Cardiac muscle cell (in vitro differentiated cells and primary cell): ENCODE measurements around the gene ZNF320. TPM values are rescaled to one million over a fixed set of nuclear protein-coding genes. Genes with fewer than 3 reads are reported as not detected.
"Not testable (repeated sequence)": the region's sequence is repeated elsewhere in the genome, so short reads cannot be mapped to it uniquely, and the experiment has no call there.

Experiments used
- DNase-seq, 2 donors: peaks; one replicate each; pipeline versions ENCODE4 v3.0.0 to v3.0.0-alpha.2; 2010 to 2017; ENCODE audit warnings: low read depth in 1 of 2, low spot score in 1 of 2
- H3K27ac ChIP-seq: fragments of 200-600 bp; sonication (generic); 2 replicates; pipeline ENCODE4 v1.5.1; 2016
- H3K27me3 ChIP-seq: fragments of 200-600 bp; sonication (generic); 2 replicates; pipeline ENCODE4 v1.6.0; 2016; ENCODE audit warnings: control low read depth
- H3K36me3 ChIP-seq: fragments of 200-600 bp; sonication (generic); 2 replicates; pipeline ENCODE4 v1.5.1; 2016; ENCODE audit warnings: control low read depth
- H3K4me1 ChIP-seq: fragments of 200-600 bp; sonication (generic); 2 replicates; pipeline ENCODE4 v1.8.1; 2017; ENCODE audit warnings: low read depth, mild to moderate bottlenecking, mixed run types
- H3K4me3 ChIP-seq: fragments of 200-600 bp; sonication (generic); 2 replicates; pipeline ENCODE4 v1.5.1; 2016; ENCODE audit warnings: mild to moderate bottlenecking
- H3K9me3 ChIP-seq: fragments of 200-600 bp; sonication (generic); 2 replicates; pipeline ENCODE4 v1.5.1; 2017; ENCODE audit warnings: low read depth, mild to moderate bottlenecking, control low read depth
- CTCF ChIP-seq: IDR thresholded peaks from 2 replicates; pipeline ENCODE4 v1.5.1; 2012; ENCODE audit warnings: low read depth, mild to moderate bottlenecking, low read length
- polyA plus RNA-seq: library from polyadenylated mRNA; unstranded; fragments of >200 nt; fragmentation: Nextera tagmentation; extraction: Ambion mirVana; gene quantifications from 2 replicates; pipeline ENCODE4 v1.2.1, GENCODE V29; 2016
- total RNA-seq: library from RNA; depleted of rRNA; stranded (reverse); fragments of >200 nt; gene quantifications from 2 replicates; pipeline ENCODE4 v1.2.3, GENCODE V29; 2016

The ZNF320 gene
- total and polyA plus RNA-seq, 2 experiments from 2014 or later = 19.7 to 55.0 TPM

- Histone ChIP-seq H3K27ac (peak within 1 kb of the TSS; percentile 93), H3K36me3 (no peaks in the 10 kb centered on the region), H3K27me3 (no peaks in the 10 kb centered on the region), H3K4me1 (no peaks in the 10 kb centered on the region), H3K9me3 (no peaks in the 10 kb centered on the region), H3K4me3 (peak within 1 kb of the TSS; percentile 65)
- no peak for TF ChIP-seq CTCF
- DNase-seq = peak; percentile 89 to 91
Measured at GRCh38 chr19:52922841-52923777, 25.7 kb upstream of the ZNF320 start, which contains the start of gene ZNF888. Gene ZNF888 (minus strand): TSS chr19:52923428. CDS start chr19:52917873, 5,555 bp downstream.

- H3K36me3 ChIP-seq = no peaks in the 10 kb centered on the region
- TF ChIP-seq CTCF = no peak
Measured at GRCh38 chr19:52917531-52917930, 20.1 kb upstream of the ZNF320 start.

GRCh38 chr19:52910648-52911047 is 13.2 kb upstream of the ZNF320 start:
- H3K4me1 ChIP-seq = no peaks in the 10 kb centered on the region
- no peaks in the 10 kb centered on the region for H3K27me3 ChIP-seq
- no peak for DNase-seq
- no peak overlapping the region for H3K27ac ChIP-seq
- H3K36me3 ChIP-seq = no peaks in the 10 kb centered on the region
- no peak for TF ChIP-seq CTCF
- no peak overlapping the region for H3K4me3 ChIP-seq
- no peaks in the 10 kb centered on the region for H3K9me3 ChIP-seq

More at GRCh38 chr19:52917531-52917930, 20.1 kb upstream of the ZNF320 start:
- Histone ChIP-seq H3K4me1 (no peaks in the 10 kb centered on the region), H3K4me3 (no peak overlapping the region), H3K27me3 (no peaks in the 10 kb centered on the region), H3K9me3 (no peaks in the 10 kb centered on the region), H3K27ac (no peak overlapping the region)
- DNase-seq = no peak

- not testable (repeated sequence) for DNase-seq, H3K27me3 ChIP-seq, H3K4me1 ChIP-seq, H3K36me3 ChIP-seq, H3K4me3 ChIP-seq, H3K9me3 ChIP-seq, H3K27ac ChIP-seq
Measured at GRCh38 chr19:52904052-52904780, 6.8 kb upstream of the ZNF320 start.

GRCh38 chr19:52901842-52902241 is 4.4 kb upstream of the ZNF320 start:
- H3K27me3 ChIP-seq = no peaks in the 10 kb centered on the region
- TF ChIP-seq CTCF = no peak

GRCh38 chr19:52898596-52898995 is 1.2 kb upstream of the ZNF320 start:
- H3K9me3 ChIP-seq, H3K36me3 ChIP-seq, H3K4me3 ChIP-seq, H3K27me3 ChIP-seq, H3K27ac ChIP-seq, DNase-seq, H3K4me1 ChIP-seq: not testable (repeated sequence)

More at GRCh38 chr19:52901842-52902241, 4.4 kb upstream of the ZNF320 start:
- Histone ChIP-seq H3K36me3 (no peaks in the 10 kb centered on the region), H3K9me3 (no peaks in the 10 kb centered on the region), H3K27ac (no peak overlapping the region), H3K4me1 (no peaks in the 10 kb centered on the region), H3K4me3 (no peak overlapping the region)
- DNase-seq = no peak
